ENCODE data around the gene CX3CR1.
A peak's percentile ranks its signal among the peaks of the same experiment; 100 is the strongest.
"Not testable (repeated sequence)": the region's sequence is repeated elsewhere in the genome, so short reads cannot be mapped to it uniquely, and the experiment has no call there.

The CX3CR1 gene

DNA sequence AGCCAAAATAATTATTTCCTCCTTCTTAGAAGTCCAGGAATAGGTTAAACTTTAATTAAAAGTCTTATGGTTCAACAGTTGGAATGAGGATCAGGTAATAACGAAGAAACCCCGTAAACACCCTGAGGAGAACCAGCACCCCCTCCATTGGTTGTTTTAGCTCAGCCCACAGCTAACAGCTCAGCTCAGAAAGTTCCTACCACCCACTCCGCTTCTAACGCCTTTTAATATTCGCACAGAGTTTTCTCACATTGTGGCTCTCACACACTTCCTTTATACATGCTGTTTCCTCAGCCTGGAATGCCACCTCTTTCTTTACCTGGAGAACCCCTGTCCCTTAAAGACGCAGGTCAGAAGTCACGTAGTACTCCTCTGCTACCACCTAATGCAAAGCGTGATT, 17.0 kb downstream of the CX3CR1 start:
- no peak for DNase-seq

DNA sequence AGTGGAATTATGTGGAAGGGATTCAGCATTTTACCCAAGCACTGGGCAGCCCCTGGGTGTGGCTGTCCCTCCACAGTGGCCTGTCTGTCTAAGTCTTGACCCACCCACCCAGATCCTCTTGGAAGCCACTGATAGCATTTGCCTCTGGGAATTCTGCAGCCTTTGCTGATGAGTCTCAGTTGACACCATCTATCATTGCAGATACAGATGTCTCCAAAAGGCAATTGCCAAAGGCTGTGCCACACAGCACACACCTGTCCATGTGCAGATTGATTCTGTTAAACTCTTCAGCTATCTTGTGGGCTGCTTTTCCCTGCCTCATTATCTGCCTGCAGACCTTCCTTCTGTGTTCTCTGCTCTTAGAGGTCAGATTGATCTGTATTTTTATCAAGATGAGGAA, 18.1 kb downstream of the CX3CR1 start:
- DNase-seq = no peak

- DNase-seq = peak; percentile 80
Observed at GRCh38 chr3:39260957-39261356, 18.9 kb downstream of the CX3CR1 start.

GRCh38 chr3:39260318-39260717, 19.5 kb downstream of the CX3CR1 start:
- no peak for DNase-seq

GRCh38 chr3:39255503-39256325, 24.1 kb downstream of the CX3CR1 start:
- no peak for DNase-seq

DNA sequence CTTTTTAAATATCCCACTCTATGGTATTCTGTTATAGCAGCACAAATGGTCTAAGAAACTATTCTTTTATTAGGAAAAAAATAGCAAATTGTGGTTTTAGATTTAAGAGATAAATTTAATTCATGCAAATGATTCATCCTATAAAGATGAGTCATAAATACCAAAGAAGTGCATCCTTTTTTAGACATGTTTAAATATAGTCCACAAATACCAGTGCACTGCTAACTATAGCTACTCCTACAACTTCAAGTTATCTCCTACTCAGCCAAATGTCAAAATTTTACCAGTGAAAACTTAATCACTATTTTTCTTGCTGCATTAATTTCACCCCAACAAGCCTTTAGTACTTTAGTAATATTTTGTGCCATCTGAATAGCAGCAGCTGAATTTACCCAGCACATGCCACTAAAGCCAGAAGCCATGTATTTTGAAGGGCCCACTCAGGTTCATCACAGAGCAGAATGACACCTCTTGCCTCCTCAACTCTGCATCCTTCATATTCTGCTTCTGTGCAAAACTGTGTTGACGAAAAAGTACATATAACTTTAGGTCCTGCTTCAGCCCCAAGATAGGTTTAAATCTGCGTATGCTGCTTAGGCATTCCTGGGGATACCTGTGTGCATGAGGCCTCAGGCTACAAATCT, 24.9 kb downstream of the CX3CR1 start:
- no peak for DNase-seq

- DNase-seq = no peak
Observed at GRCh38 chr3:39251576-39251975, 28.3 kb downstream of the CX3CR1 start.

DNA sequence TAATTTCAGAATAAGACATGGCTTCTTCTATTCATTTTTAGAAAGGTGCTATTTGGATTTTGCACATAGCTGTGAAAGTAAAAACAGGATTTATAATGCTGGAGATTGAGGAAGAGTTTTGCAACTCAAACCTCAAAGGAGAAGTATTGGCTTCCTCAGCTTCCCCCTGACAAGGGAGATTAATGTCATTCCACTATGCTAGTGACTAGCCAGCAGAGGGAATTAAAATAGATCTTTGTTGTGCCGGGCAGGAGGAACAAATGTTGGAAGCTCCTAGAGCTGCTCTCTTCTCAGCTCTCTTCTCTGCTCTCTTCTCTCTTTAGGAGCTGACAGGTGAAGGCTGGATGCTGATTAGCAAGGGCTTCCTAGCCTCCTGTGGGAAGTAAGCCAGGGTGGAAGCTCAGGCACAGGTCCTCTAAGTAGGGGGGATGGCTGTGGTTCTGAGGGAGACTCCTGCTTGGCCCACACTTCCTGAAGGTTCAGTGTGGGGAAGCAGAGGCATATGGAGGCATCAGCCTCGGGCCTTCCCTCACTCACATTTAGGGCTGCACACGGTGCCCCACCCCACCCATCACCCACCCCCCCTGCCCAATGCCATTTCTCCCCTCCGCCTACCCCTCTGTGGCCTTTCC, 29.6 kb downstream of the CX3CR1 start:
- no peak for DNase-seq

GRCh38 chr3:39249453-39250115, 30.3 kb downstream of the CX3CR1 start:
- no peak for DNase-seq

- DNase-seq = no peak
Observed at GRCh38 chr3:39241561-39241960, 38.3 kb downstream of the CX3CR1 start.

DNA sequence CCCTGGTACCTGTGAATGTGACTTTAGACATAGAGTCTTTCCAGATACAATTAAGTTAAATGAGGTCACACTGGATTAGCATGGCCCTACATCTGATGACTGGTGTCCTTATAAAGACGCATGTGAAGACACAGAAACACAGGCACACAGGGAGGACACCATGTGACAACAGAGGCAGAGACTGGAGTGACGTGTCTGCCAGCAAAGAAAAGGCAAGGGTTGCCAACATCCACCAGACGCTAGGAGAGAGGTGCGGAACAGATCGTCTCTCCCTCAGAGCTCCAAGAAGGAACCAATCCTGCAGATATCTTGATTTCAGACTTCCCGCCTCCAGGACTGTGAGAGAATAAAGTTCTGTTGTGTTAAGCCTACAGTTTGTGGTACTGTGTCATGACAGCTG, 42.8 kb downstream of the CX3CR1 start:
- no peak for DNase-seq

GRCh38 chr3:39234651-39235050, 45.2 kb downstream of the CX3CR1 start:
- no peak for DNase-seq

DNA sequence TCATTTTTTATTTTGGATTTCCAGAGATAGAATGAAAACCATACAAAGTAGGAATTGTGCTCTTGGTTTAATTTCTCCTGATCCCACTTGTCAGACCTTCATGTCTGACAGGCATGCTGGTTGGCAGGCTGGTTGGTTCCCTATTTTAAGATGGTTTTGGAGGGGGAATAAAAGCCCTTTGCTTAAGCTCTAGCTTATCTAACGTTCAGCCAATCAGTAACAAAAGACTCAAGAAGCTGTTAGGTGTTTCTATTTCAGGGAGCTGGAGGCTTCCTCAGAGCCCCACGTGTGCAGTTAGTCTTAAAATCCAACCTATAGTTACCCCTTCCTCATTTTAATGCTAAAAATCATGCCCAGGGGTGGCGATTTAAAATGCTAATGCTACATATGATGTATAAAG, 47.0 kb downstream of the CX3CR1 start:
- DNase-seq = no peak

- DNase-seq = no peak
Observed at GRCh38 chr3:39230453-39230852, 49.4 kb downstream of the CX3CR1 start.

DNA sequence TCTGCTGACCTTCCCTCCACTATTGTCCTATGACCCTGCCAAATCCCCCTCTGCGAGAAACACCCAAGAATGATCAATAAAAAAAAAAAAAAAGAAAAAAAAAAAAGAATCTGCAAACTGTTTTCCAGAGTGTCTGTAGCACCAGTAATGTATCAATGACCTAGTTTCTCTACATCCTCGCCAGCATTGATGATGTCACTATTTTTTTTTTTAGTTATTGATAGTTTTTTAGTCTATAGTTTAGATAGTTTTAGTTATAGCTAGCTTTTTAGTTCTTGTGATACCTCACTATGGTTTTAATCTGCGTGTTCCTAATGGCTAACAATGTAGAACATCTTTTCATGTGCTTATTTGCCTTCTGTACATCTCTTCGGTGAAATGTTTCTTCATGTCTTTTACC, 51.3 kb downstream of the CX3CR1 start:
- DNase-seq = no peak

DNA sequence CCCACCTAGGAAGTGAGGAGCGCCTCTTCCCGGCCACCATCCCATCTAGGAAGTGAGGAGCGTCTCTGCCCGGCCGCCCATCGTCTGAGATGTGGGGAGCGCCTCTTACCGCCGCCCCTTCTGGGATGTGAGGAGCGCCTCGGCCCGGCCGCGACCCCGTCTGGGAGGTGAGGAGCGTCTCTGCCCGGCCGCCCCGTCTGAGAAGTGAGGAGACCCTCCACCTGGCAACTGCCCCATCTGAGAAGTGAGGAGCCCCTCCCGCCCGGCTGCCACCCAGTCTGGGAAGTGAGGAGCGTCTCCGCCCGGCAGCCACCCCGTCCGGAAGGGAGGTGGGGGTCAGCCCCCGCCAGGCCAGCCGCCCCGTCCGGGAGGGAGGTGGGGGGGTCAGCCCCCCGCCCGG, 52.2 kb downstream of the CX3CR1 start:
- not testable (repeated sequence) for DNase-seq

- DNase-seq = no peak
Observed at GRCh38 chr3:39226106-39226741, 53.6 kb downstream of the CX3CR1 start.

- no peak for DNase-seq
Observed at GRCh38 chr3:39224288-39224687, 55.5 kb downstream of the CX3CR1 start.

DNA sequence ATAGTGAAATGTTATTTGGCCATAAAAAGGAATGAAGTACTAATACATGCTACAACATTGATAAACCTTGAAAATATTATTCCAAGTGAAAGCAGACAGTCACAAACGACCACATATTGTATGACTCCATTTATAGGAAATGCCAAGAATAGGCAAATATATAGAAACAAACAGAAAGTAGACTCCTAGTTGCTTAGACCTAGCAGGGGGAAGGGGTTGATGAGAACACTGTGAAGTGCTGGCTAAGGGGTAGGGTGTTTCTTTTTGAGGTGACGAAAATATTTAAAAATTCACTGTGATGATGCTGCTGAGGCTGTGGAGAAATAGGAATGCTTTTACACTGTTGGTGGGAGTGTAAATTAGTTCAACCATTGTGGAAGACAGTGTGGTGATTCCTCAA, 56.9 kb downstream of the CX3CR1 start:
- no peak for DNase-seq

GRCh38 chr3:39222462-39222861, 57.4 kb downstream of the CX3CR1 start:
- no peak for DNase-seq

DNA sequence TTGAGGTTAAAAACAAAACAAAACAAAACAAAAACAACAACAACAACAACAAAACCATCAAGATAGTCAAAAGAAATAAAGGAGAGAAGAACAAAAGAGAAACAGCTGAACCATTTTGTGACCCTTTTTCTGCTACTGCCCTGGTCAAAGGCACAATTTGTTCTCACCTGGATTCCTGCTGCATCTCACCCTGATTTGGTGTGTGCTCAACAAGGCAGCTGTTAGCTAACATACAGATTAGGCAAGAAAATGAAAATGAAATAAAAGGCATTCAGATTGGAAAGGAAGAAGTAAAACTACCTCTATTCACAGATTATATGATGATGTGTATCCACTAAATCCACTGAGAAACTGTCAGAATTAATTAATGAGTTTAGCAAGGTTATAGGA, 58.7 kb downstream of the CX3CR1 start:
- no peak for DNase-seq

DNA sequence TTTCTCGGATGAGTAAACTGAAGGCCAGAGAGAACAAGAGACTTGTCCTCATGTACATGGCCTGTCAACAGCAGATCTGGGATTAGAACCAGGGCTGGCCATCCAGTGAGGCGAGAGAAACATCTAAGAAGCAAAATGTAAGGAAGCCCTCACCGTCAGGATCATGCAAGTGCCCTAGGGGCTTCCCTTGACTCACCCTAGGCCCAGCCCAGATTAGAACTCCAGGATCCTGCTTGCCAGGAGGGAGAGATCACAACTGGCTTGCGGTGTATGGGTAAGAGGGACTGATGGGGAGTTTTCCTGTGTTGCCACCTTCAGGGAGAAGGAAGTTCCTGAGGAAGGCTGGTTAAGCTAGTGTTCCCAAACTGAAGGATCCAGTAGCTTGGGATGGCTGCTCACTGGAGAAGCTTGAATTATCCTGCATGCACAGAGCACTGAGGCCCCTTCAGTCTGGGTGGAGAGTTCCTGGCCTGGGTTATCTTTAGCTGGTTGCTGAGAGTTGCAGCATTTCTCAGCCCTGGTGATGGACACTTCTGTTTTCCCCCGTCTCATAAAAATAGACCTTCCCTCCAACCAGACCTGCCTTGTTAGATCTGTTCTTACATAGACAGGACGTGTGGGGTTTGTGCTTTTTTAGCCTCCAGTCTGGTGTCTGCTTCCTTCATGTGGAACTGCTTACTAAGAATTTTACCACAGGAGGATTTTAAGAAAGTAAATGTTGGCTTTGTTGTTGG, 59.3 kb downstream of the CX3CR1 start:
- DNase-seq = no peak
